ENCODE results near the gene CHST9.

The CHST9 gene

DNA sequence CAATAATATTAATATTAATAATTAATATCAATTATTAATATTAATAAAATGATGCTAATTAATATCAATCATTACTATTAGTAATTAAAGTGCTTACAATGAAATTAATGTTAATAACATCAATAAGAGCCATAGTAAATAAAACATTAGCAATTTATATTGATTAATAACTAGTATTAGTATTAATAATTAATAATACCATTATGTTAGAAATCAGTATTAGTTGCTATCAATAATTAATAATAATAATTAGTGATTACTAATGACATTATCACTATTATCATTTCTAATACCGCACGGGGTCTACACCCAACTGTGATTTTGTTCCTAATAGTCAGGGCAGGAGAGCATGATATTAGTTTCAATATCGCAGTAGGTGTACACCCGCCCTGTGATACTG lies 296.8 kb downstream of the CHST9 start:
- no peak for TF ChIP-seq CTCF (IDR thresholded peaks at IDR 0.05; ENCODE audit: control insufficient read depth, insufficient read depth, low read depth, low read length, missing control alignments)
- no peak for DNase-seq (ENCODE audit: low read depth)
- no peak overlapping the region for H3K4me3 ChIP-seq (ENCODE audit: control insufficient read depth, low read depth, low read length)

GRCh38 chr18:26875040-26875654 lies 310.0 kb downstream of the CHST9 start:
- TF ChIP-seq CTCF (IDR thresholded peaks at IDR 0.05; ENCODE audit: control insufficient read depth, insufficient read depth, low read depth, low read length, missing control alignments) = no peak
- DNase-seq (ENCODE audit: low read depth) = no peak
- H3K4me3 ChIP-seq (ENCODE audit: control insufficient read depth, low read depth, low read length) = no peak overlapping the region

- DNase-seq (ENCODE audit: low read depth) = no peak
- TF ChIP-seq CTCF (IDR thresholded peaks at IDR 0.05; ENCODE audit: control insufficient read depth, insufficient read depth, low read depth, low read length, missing control alignments) = no peak
- H3K4me3 ChIP-seq (ENCODE audit: control insufficient read depth, low read depth, low read length) = no peak overlapping the region
Observed at GRCh38 chr18:26874283-26874682, 310.8 kb downstream of the CHST9 start.

DNA sequence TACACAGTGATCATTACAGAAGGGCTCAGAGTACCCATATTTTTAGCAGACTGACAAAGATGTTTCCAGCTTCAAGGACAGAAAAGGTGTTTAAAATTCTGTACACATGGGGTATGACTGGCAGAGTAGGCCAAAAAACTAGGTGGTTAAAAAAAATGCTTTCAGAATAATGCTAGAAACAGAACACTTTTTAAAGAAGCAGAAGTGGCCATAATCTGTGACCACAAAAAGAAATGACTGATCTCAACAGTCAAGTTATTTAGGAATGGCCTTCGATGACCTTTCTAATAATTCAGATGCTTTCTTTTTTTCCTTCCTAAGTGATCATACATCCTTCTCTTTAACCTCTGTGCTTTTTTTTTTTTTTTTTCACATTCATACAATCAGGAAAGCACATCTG lies 315.5 kb downstream of the CHST9 start:
- no peak for TF ChIP-seq CTCF (IDR thresholded peaks at IDR 0.05; ENCODE audit: control insufficient read depth, insufficient read depth, low read depth, low read length, missing control alignments)
- H3K4me3 ChIP-seq (ENCODE audit: control insufficient read depth, low read depth, low read length) = no peak overlapping the region
- no peak for DNase-seq (ENCODE audit: low read depth)

DNA sequence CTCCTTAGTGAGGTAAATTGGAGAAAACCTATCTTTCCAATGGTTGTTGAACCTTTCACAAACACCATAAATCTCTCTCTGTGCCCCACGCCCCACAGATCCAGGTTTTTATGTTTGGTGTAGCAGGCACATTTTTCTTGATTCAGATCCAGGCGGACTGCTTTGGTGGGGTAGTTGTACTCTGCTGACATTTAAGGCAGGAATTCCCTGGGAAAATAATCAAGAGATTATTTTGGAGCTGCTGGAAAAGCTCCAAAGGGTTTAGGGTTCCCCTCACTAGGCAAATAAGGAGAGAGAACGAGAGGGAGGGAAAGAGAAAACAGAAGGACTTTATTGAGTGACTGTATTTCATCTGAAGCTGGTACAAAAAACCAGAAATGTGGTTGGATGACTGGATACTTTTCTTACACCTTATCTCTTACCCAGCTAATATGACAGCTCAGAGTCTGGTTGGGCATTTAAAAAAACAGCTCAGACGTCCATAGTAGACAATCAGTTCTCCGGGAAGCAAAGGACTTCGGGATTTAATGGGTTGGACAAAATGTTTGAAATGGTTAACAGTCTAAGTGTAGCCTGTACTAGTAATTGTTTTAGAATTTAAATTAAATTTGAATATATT lies 316.0 kb downstream of the CHST9 start:
- no peak overlapping the region for H3K4me3 ChIP-seq (ENCODE audit: control insufficient read depth, low read depth, low read length)
- no peak for TF ChIP-seq CTCF (IDR thresholded peaks at IDR 0.05; ENCODE audit: control insufficient read depth, insufficient read depth, low read depth, low read length, missing control alignments)
- DNase-seq (ENCODE audit: low read depth) = no peak

DNA sequence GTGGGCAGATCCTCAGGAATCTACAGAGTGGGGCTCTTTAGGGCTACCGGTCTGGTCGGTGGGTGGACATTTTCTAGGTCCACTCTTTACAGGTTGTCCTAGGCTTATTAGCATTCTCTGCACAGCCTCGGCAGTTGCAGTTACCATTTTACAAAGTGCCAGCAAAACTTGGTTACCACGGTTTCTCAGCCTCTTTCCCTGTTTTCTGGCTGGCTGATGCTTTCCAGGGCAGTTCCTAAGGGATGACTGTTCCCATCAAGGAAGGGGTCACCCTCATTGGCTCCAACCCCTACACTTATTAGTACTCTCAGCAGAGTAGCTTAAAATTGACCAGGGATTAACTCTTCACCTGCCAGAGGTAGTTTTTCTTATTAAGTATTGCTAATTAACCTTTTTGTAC lies 317.6 kb downstream of the CHST9 start:
- no peak for DNase-seq (ENCODE audit: low read depth)

More for the DNA sequence above, 317.6 kb downstream of the CHST9 start:
- no peak for TF ChIP-seq CTCF (IDR thresholded peaks at IDR 0.05; ENCODE audit: control insufficient read depth, insufficient read depth, low read depth, low read length, missing control alignments)
- H3K4me3 ChIP-seq (ENCODE audit: control insufficient read depth, low read depth, low read length) = no peak overlapping the region

Measured in AG09309 (cell line).